Lower leg skin (tissue), 4 donors: Measurements from ENCODE around the gene TUT4. TPM values are rescaled to one million over a fixed set of nuclear protein-coding genes. Genes with fewer than 3 reads are reported as not detected.

ENCODE experiments used
- DNase-seq, 2 donors: peaks; one replicate each; pipeline ENCODE4 v3.0.0-alpha.2; 2019; ENCODE audit warnings: low spot score in 2 of 2
- H3K4me3 ChIP-seq: fragments of 200-600 bp; sonication (generic); 2 replicates; pipeline ENCODE4 v1.5.1; 2017; ENCODE audit warnings: mild to moderate bottlenecking, low read depth; ENCODE audit not compliant: poor library complexity, severe bottlenecking
- CTCF ChIP-seq, 3 donors: fragments of 450-650 bp; IDR thresholded peaks; one replicate each; pipeline ENCODE4 v1.5.1; 2016; ENCODE audit warnings: antibody characterized with exemption in 3 of 3, mild to moderate bottlenecking in 3 of 3, moderate library complexity in 2 of 3
- POLR2A ChIP-seq, 2 donors: fragments of 450-650 bp; IDR thresholded peaks; one replicate each; pipeline ENCODE4 v1.6.1; 2016 to 2017; ENCODE audit warnings: antibody characterized with exemption in 2 of 2, mild to moderate bottlenecking in 1 of 2, moderate library complexity in 1 of 2
- WGBS, 2 donors: methylation state at CpG; one replicate each; pipeline ENCODE4 v1.1.5; 2018; 5-methylcytosine and 5-hydroxymethylcytosine counted together
- intact Hi-C: fragments of 100-400 bp; cut with DNase I; formaldehyde crosslinking; loops from one replicate; pipeline ENCODE4 v1.15.0; 2023; ENCODE audit warnings: low total_unique reads
- total RNA-seq, 4 donors: library from RNA; depleted of rRNA; stranded (reverse); fragments of >200 nt; gene quantifications; one replicate each; pipeline ENCODE4 v1.1.0, GENCODE V29; 2016

Gene TUT4
- total RNA-seq, 4 donors from 2014 or later, result 36.8 to 94.0 (median 52.0) TPM

- 1% methylated on average over 56 to 57 of the region's 57 CpGs for WGBS, 2 donors
- H3K4me3 ChIP-seq, result peak within 1 kb of the TSS; percentile 90
- TF ChIP-seq CTCF (IDR thresholded peaks at IDR 0.05), result no peak
- TF ChIP-seq POLR2A (IDR thresholded peaks at IDR 0.05), result peak in 1 of 2 donors; percentile 43
- intact Hi-C loops, result no loop called here
- peak; percentile 98 to 99 for DNase-seq
Measured at GRCh38 chr1:52404116-52404974, 148.5 kb downstream of the TUT4 start, which contains the start of the genes ORC1 and PRPF38A. TSS of gene ORC1 (minus strand) at chr1:52404423. CDS start at chr1:52402223, 2,200 bp downstream. TSS of gene PRPF38A (plus strand) at chr1:52404602. CDS start at chr1:52404750, 148 bp downstream.

GRCh38 chr1:52403566-52404115 lies 149.3 kb downstream of the TUT4 start:
- peak overlapping the region; percentile 72 for H3K4me3 ChIP-seq
- intact Hi-C loops, result no loop called here
- no peak for DNase-seq
- 0% methylated on average over 16 of the region's 16 CpGs for WGBS, 2 donors
- no peak for TF ChIP-seq CTCF (IDR thresholded peaks at IDR 0.05)
- no peak for TF ChIP-seq POLR2A (IDR thresholded peaks at IDR 0.05)

- no peak for DNase-seq
- WGBS, 2 donors, result 64 to 74% methylated on average over 3 of the region's 3 CpGs
- intact Hi-C loops, result no loop called here
- TF ChIP-seq POLR2A (IDR thresholded peaks at IDR 0.05) (no peak), CTCF (IDR thresholded peaks at IDR 0.05) (no peak)
- no peak overlapping the region for H3K4me3 ChIP-seq
Measured at GRCh38 chr1:52402860-52403240, 150.0 kb downstream of the TUT4 start.

GRCh38 chr1:52400131-52400530 lies 152.8 kb downstream of the TUT4 start:
- 96 to 97% methylated on average over 6 of the region's 6 CpGs for WGBS, 2 donors
- intact Hi-C loops, result no loop called here
- H3K4me3 ChIP-seq, result no peak overlapping the region
- TF ChIP-seq CTCF (IDR thresholded peaks at IDR 0.05), result no peak
- TF ChIP-seq POLR2A (IDR thresholded peaks at IDR 0.05), result no peak
- DNase-seq, result no peak

GRCh38 chr1:52399629-52400028 lies 153.3 kb downstream of the TUT4 start:
- intact Hi-C loops, result no loop called here
- 96 to 99% methylated on average over 3 of the region's 3 CpGs for WGBS, 2 donors
- no peak for DNase-seq
- TF ChIP-seq POLR2A (IDR thresholded peaks at IDR 0.05), result no peak
- TF ChIP-seq CTCF (IDR thresholded peaks at IDR 0.05), result no peak
- H3K4me3 ChIP-seq, result no peak overlapping the region
